Gastroesophageal sphincter (tissue), 4 donors: ENCODE results near the gene SNCAIP. TPM values are rescaled to one million over a fixed set of nuclear protein-coding genes. Genes with fewer than 3 reads are reported as not detected.

Experiments
- ATAC-seq: fragments of 150-250 bp; one replicate; pipeline ENCODE4 v1.9.1; 2016; ENCODE audit warnings: mild to moderate bottlenecking, moderate library complexity
- H3K27ac ChIP-seq, 4 donors: fragments of 200-600 bp; sonication (generic) in 3 of 4; 1 replicate in 3 of 4; 2 replicates in 1 of 4; pipeline ENCODE4 v1.5.1; 2016 to 2019
- H3K27me3 ChIP-seq: fragments of 200-600 bp; sonication (generic); one replicate; pipeline ENCODE4 v1.5.1; 2019
- H3K36me3 ChIP-seq, 2 donors: fragments of 200-600 bp; sonication (generic); one replicate each; pipeline ENCODE4 v1.5.1; 2019; ENCODE audit warnings: control low read depth in 1 of 2
- H3K4me1 ChIP-seq, 3 donors: fragments of 200-600 bp; sonication (generic); 1 replicate in 2 of 3; 2 replicates in 1 of 3; pipeline ENCODE4 v1.5.1; 2016 to 2019; ENCODE audit warnings: control low read depth in 2 of 3
- H3K4me3 ChIP-seq, 2 donors: fragments of 200-600 bp; sonication (generic); one replicate each; pipeline ENCODE4 v1.5.1; 2019; ENCODE audit warnings: mild to moderate bottlenecking in 1 of 2, moderate library complexity in 1 of 2
- H3K9me3 ChIP-seq, 3 donors: fragments of 200-600 bp; sonication (generic); one replicate each; pipeline ENCODE4 v1.5.1; 2017 to 2019; ENCODE audit warnings: control low read depth in 2 of 3
- EP300 ChIP-seq: sonication (generic); formaldehyde crosslinking; IDR thresholded peaks from one replicate; pipeline ENCODE4 v1.6.1; 2017; ENCODE audit warnings: antibody characterized with exemption, mild to moderate bottlenecking
- POLR2A ChIP-seq, 2 donors: fragments of 450-650 bp; IDR thresholded peaks; one replicate each; pipeline ENCODE4 v1.6.1; 2017; ENCODE audit warnings: antibody characterized with exemption in 2 of 2, mild to moderate bottlenecking in 2 of 2, moderate library complexity in 1 of 2
- POLR2AphosphoS5 ChIP-seq: sonication (generic); formaldehyde crosslinking; IDR thresholded peaks from one replicate; pipeline ENCODE4 v1.6.1; 2017; ENCODE audit warnings: antibody characterized with exemption
- WGBS, 2 donors: methylation state at CpG; one replicate each; pipeline ENCODE4 v1.1.5; 2018; ENCODE audit warnings: low coverage in 1 of 2; 5-methylcytosine and 5-hydroxymethylcytosine counted together
- total RNA-seq, 4 donors: library from RNA; depleted of rRNA; stranded (reverse); fragments of >200 nt; gene quantifications; one replicate each; pipeline ENCODE4 v1.1.0, GENCODE V29; 2016
- TF ChIP-seq, protein P1 (sequence below), 4 experiments: fragments of 200-600 bp in 2 of 4; fragments of 450-650 bp in 2 of 4; sonication (generic) in 1 of 4; IDR thresholded peaks; one replicate each; pipeline ENCODE4 v1.5.1; 2017 to 2019; ENCODE audit warnings: antibody characterized with exemption in 4 of 4, mild to moderate bottlenecking in 2 of 4, moderate library complexity in 2 of 4

Gene SNCAIP
- total RNA-seq, 4 donors from 2014 or later = 1.1 to 2.9 (median 1.9) TPM

GRCh38 chr5:122363623-122364022, 51.6 kb downstream of the SNCAIP start:
- 100% methylated on average over 1 of the region's 1 CpG; no CpG with 5 or more reads in 1 of the 2 donors for WGBS, 2 donors
- Histone ChIP-seq H3K27me3 (no peaks in the 10 kb centered on the region), H3K4me3 (no peak overlapping the region), H3K27ac (no peak overlapping the region), H3K36me3 (no peaks in the 10 kb centered on the region), H3K9me3 (no peaks in the 10 kb centered on the region), H3K4me1 (peaks cover 0 to under 1% (median 0%) of the 10 kb centered on the region in 3 donors)
- TF ChIP-seq, protein P1, sequence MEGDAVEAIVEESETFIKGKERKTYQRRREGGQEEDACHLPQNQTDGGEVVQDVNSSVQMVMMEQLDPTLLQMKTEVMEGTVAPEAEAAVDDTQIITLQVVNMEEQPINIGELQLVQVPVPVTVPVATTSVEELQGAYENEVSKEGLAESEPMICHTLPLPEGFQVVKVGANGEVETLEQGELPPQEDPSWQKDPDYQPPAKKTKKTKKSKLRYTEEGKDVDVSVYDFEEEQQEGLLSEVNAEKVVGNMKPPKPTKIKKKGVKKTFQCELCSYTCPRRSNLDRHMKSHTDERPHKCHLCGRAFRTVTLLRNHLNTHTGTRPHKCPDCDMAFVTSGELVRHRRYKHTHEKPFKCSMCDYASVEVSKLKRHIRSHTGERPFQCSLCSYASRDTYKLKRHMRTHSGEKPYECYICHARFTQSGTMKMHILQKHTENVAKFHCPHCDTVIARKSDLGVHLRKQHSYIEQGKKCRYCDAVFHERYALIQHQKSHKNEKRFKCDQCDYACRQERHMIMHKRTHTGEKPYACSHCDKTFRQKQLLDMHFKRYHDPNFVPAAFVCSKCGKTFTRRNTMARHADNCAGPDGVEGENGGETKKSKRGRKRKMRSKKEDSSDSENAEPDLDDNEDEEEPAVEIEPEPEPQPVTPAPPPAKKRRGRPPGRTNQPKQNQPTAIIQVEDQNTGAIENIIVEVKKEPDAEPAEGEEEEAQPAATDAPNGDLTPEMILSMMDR (IDR thresholded peaks at IDR 0.05) = no peak
- TF ChIP-seq POLR2A (IDR thresholded peaks at IDR 0.05) (no peak), POLR2AphosphoS5 (no peak), EP300 (no peak)
- no peak for ATAC-seq

- Histone ChIP-seq H3K4me3 (no peak overlapping the region), H3K9me3 (no peaks in the 10 kb centered on the region), H3K36me3 (no peaks in the 10 kb centered on the region), H3K27ac (no peak overlapping the region), H3K4me1 (peaks cover 0 to 9% (median 0%) of the 10 kb centered on the region in 3 donors), H3K27me3 (no peaks in the 10 kb centered on the region)
- TF ChIP-seq, protein P1 (IDR thresholded peaks at IDR 0.05) = no peak
- TF ChIP-seq EP300 (no peak), POLR2A (IDR thresholded peaks at IDR 0.05) (no peak), POLR2AphosphoS5 (no peak)
- ATAC-seq = no peak
- WGBS, 2 donors = 93 to 97% methylated on average over 3 of the region's 3 CpGs
Measured at GRCh38 chr5:122366501-122366900, 54.5 kb downstream of the SNCAIP start.

GRCh38 chr5:122367456-122367855, 55.4 kb downstream of the SNCAIP start:
- Histone ChIP-seq H3K27me3 (no peaks in the 10 kb centered on the region), H3K4me3 (no peak overlapping the region), H3K36me3 (no peaks in the 10 kb centered on the region), H3K4me1 (peaks cover 0 to 12% (median 0%) of the 10 kb centered on the region in 3 donors), H3K27ac (no peak overlapping the region), H3K9me3 (no peaks in the 10 kb centered on the region)
- no peak for TF ChIP-seq POLR2AphosphoS5
- no peak for ATAC-seq
- 44 to 61% methylated on average over 3 of the region's 3 CpGs for WGBS, 2 donors

GRCh38 chr5:122368510-122369251, 56.6 kb downstream of the SNCAIP start:
- Histone ChIP-seq H3K27me3 (no peaks in the 10 kb centered on the region), H3K4me3 (no peak overlapping the region), H3K9me3 (no peaks in the 10 kb centered on the region), H3K36me3 (no peaks in the 10 kb centered on the region), H3K27ac (no peak overlapping the region), H3K4me1 (peaks cover 0 to 16% (median 0%) of the 10 kb centered on the region in 3 donors)
- 65 to 73% methylated on average over 5 of the region's 5 CpGs for WGBS, 2 donors
- ATAC-seq = no peak
- TF ChIP-seq POLR2A (IDR thresholded peaks at IDR 0.05) (no peak), POLR2AphosphoS5 (no peak)
- TF ChIP-seq, protein P1 (IDR thresholded peaks at IDR 0.05) = no peak

DNA sequence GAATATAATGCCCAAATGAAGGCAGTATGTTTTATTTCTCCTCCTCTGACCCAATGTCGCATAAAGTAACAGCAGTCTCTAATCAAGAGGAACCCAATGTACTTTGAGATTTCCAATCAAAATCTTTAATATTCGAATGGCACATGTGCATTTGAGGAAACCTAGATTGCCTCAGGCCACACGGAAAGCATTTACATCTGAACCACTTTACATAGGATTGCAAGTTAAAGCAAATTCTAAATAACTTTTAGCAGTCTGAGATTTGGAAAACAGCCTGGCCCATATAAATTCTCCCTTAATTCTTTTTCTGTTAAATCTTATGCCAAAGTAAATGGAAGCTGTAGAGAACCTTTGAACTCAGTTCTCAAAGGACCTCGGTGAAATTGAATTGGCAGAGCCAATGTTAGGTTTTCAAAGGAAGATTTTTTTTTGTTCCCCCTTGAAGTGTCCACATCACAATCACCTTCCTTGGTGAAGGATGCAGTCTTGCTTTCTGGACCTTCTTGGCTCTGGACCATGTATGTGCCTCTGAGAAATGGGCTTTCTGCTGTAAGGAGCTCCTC, 57.3 kb downstream of the SNCAIP start:
- Histone ChIP-seq H3K9me3 (no peaks in the 10 kb centered on the region), H3K4me3 (no peak overlapping the region), H3K27me3 (no peaks in the 10 kb centered on the region), H3K36me3 (no peaks in the 10 kb centered on the region), H3K4me1 (peaks cover 0 to 16% (median 0%) of the 10 kb centered on the region in 3 donors), H3K27ac (no peak overlapping the region)
- WGBS, 2 donors = 42 to 67% methylated on average over 4 of the region's 4 CpGs
- TF ChIP-seq POLR2A (IDR thresholded peaks at IDR 0.05) (no peak), EP300 (no peak), POLR2AphosphoS5 (no peak)
- TF ChIP-seq, protein P1 (IDR thresholded peaks at IDR 0.05) = no peak
- ATAC-seq = no peak
